Measurements from ENCODE around the gene COMMD4.

Gene COMMD4

DNA sequence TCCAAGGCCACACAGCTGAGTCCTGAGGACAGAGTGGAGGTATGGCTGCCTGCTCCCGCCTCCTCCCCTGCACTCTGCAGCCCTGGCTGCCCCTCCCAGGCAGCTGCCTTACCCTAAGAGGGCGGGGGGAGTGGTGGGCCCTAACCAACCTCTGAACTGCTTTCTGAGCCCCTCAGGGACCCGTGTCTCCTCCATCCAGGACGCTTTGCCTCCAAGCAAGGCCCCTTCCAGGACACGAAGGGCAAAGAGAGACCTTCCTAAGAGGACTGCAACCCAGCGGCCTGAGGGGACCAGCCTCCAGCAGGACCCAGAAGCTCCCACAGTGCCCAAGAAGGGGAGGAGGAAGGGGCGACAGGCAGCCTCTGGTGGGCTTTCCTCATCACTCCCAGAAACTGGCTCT is 18.6 kb downstream of the COMMD4 start:
- in situ Hi-C loops (cut with MboI; ENCODE audit: low sequenced_read_pairs), result no loop called here

DNA sequence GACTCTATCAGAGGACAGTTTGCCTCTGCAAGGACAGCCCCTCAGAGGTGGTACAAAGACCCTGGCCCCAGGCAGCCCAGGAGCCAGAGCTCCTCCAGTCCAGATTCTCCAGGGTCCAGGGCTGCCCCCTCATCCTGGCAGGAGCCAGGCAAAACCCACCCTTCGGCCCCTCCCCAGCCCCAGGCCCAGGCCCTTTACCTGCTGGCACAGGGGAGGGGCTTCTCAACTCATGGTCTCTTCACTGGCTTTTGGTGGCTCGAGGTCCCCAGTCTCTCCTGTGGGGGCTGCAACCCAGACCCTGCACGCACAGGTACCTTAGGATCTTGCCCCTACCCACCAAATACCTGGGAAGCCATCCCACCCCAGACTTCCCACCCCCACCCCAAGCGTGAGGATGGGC is 19.5 kb downstream of the COMMD4 start:
- in situ Hi-C loops (cut with MboI; ENCODE audit: low sequenced_read_pairs), result no loop called here

DNA sequence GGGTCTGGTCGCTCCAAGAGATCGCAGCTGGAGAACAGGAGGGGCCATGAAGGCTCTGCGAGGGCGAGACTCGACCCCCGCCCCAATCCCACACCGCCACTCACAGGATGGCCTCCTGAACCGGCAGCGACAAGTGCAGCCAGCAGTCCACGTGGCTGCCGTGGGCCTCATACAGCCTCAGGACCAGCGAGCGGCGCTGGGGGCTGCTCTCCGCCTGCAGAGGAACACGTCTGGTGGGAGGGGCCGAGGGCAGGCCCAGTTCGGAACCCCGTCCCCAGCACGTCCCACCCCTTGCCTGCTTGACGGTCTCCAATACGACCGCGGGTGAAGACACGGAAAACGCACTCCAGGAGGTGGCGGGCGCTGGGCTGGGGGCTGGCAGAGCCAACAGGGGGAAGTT is 20.1 kb downstream of the COMMD4 start:
- in situ Hi-C loops (cut with MboI; ENCODE audit: low sequenced_read_pairs), result no loop called here

DNA sequence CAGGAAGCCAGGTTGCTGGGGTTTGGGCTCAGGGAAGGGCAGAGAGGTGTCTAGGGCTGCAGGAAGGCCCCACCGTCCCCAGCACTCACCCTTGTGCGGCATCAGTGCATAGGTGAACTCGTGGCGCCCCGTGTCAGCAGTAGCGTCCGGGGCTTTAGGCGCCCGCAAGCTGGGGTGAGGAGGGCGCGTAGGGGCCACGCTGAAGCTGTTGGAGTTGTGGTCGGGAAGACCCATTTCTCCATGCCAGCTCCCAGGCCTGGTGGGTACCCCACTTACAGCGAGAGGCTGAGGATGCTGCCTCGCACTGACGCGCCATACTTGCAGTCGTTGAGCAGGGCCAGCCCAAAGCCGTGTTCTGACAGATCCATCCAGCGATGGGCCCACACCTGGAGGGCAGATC is 20.7 kb downstream of the COMMD4 start:
- in situ Hi-C loops (cut with MboI; ENCODE audit: low sequenced_read_pairs), result no loop called here

DNA sequence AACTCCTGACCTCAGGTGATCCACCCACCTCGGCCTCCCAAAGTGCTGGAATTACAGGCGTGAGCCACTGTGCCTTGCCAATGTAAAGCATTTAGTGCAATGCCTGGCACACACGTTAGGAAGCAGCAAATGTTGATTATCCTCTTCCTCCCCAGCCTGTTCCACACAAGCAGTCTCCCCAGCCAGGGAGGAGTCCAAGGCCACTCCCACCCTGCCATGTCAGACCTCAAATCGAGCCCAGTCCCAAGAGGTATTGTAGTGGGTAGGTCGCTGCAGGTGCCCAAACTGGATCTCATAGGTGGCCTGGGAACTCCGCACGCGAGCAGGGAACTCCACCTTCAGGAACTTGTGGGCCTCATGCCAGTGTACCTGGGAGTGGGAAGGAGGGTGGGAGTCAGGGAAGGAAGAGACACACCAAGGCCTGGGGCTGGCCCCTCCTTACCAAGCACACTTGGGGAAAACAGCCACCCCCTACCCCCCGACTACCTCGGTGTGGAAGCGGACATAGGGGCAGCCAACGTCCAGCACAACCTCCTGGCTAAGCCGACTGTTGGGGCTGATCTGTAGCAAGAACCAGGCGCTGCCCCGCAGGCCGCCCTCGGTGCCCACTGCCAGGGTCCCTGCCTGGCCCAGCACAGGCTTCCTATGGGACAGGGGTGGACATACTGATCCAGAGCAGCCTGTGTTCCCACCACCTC is 22.3 kb downstream of the COMMD4 start:
- in situ Hi-C loops (cut with MboI; ENCODE audit: low sequenced_read_pairs), result no loop called here

DNA sequence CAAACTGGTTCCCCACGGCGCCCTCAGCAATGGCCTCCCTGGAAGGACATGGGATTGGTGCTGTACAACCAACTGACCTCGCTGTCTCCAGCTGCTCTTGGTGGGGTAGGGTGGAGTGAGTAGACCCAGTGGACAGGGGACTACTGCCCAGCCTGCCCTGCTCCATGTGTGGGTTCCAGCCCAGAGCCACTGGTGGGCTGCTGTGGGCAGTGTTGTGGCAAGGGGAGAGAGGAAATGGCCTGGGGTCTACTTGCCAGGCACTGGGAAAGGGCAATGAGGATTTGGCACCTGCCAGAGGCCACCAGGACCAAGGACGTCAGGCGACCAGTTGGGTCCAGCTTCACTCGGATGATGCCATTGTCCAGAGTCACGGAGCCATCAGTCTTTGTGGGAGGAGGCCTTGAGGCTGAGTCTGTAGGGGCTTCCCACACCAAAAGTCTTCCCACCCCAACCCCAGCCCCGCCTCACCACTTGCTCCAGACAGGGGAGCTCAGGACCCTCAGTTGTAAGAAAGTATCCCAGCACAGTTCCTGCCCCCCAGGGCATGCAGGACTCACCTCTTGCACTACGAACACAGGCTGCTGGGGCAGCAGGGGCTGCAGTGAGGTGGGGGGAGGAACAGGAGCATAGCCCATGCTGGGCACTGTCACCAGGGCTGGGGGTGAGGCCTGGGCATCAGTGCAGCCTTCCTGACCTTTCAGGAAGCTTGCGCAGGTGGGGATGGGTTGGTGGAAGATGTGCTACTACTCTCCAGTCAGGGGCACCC is 23.1 kb downstream of the COMMD4 start:
- in situ Hi-C loops (cut with MboI; ENCODE audit: low sequenced_read_pairs), result no loop called here

DNA sequence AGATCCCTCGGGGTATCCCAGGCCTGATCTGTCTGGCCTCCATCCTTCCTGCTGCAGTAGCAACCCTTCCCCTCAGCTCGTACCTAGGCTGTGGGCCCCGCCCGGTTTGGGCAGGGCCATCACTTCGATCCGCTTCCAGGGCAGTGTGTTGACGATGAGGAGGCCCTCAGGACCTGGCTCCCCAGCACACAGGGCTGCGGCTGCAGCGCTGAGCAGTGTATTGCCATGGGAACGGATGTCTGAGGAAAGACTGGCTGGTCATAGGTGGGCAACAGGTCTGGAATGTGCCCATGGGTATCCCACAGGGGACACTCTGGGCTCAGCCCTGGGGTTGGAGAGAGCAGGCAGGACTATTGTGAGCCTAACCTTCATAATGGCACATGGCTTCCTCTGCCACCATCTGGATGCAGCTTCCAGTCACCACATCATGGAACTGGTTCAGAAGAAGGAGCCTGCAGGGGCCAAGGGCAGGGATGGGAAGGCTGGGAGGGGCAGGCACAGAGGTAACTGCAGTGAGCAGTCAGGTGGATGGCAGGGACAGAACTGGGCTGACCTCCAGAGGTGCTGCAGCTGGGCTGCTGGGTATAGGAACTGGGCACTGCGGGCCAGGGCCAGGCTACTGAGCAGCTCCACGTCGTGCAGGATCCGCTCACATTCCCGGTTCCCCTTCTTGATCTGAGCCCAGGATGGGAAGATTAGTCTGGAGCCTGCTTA is 23.8 kb downstream of the COMMD4 start:
- in situ Hi-C loops (cut with MboI; ENCODE audit: low sequenced_read_pairs), result no loop called here

DNA sequence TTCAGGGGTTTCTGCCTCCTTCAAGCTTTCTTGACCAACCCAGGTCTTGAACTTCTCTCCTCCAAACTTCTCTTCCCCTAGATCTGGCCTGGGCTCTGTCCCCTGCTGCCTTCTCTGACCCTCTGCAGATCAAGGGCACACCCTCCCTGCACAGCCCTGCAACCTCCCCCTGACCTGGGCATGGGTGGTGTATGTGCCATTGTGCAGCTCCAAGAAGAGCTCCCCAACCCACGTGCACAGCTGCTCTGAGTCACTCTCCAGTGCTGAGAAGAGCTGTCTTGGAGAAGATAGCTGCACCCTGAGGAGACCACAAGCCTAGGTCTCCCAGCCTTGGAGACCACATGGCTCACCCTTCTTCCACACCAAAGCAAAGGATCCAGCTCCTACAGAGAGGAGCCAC is 24.5 kb downstream of the COMMD4 start:
- in situ Hi-C loops (cut with MboI; ENCODE audit: low sequenced_read_pairs), result no loop called here

DNA sequence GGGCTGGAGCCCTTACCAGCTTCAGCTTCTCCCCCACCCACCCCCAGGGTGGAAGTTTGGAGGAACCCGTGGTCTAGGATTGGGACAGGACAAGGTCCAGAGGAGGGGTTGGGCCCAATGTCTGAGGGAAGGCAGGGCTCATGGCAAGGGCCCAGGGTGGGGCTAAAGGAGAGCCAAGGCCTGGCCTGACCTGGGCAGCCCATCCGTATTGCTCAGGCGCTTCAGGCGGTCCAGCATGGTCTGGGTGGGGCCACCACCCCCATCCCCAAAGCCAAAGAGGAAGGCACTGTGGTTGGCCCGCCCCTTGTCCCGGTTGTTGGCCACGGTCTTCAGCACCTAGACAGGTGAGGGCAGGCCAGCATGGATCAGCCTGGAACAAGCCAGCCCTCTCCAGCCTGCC is 25.0 kb downstream of the COMMD4 start:
- in situ Hi-C loops (cut with MboI; ENCODE audit: low sequenced_read_pairs), result no loop called here

DNA sequence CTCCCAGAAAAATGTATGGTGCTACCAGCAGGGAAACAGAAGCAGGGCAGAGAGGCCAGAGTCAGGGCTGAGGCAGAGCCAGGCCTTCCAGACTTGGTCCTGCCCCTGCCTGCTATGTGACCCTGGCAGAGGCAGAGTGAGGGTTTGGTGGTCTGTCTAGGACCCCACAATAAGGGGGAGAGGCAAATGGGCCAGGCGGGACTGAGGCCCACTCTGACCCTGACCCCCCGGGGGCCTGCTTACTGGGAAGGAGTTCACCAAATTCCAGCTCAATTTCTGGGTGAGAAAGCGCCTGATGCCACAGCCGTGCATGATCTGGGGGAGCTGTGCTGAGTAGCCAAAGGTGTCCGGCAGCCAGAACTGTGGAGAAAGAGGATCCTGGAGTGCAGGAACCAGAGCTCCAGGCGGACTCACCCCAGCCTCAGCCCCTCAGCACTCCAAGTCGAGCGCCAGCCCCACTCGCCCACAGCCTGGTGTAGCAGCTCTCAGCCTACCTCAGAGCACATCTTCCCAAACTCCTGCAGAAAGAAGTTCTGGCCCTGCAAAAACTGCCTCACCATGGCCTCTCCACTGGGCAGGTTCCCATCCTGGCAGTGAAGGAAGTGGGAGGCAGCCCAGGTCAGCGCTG is 25.6 kb downstream of the COMMD4 start:
- in situ Hi-C loops (cut with MboI; ENCODE audit: low sequenced_read_pairs), result no loop called here

DNA sequence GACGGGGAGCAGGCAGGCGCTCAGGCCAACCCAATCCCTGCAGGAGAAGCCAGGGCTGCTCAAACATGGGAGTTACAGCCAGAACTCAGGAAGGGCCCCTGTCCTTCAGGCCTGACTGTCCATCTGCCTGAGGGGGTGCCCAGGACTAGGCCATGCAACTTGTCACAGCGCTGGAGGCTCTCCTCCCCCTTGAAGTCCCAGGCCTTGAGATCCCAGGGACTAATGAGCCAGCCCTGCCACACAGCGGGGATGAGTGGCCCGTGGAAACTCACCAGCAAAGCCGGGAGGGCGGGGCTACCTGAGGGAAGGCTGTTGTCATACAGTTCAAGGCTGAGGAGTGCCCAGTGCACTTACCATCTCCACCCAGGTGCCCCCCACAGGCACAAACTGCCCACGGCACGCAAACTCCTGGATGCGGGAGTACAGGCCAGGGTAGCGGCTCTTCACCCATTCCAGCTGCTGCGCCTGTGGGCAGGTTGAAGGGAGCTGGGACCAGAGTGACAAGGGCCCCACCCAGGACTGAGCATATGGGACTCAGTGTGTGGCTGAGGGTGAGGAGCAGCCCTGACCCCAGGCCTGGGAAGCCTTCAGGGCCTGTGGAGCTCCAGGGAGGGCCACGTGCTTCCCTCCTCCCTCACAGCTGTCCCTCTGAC is 26.3 kb downstream of the COMMD4 start:
- in situ Hi-C loops (cut with MboI; ENCODE audit: low sequenced_read_pairs), result no loop called here

DNA sequence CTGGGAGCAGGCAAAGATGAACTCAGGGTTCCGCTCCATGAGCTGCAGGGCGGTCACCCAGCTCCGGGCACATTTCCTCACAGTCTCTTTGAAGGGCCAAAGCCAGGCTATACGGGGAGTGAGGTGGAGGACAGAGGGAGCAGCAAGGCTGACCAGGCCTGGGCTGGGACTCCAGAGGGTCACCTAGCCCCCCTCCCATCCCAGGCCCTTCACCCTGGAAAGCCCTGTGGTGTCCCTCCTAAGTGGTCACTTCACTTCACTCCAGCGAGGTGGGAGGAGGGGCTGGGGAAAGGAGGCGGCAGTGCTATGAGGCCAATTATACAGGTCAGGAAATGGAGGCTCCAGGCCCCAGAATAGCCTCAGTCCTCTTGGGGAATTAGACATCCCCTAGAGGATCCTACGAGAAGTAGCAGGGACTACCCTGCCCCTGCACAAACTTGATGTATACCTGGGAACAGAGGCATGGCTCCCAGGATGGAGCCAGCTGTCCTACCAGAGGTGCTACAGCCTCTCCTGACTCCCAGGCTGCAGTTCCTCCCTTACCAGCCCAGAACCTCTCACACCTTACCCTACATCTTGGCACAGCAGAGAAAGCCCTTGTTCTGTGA is 26.9 kb downstream of the COMMD4 start:
- in situ Hi-C loops (cut with MboI; ENCODE audit: low sequenced_read_pairs), result no loop called here

DNA sequence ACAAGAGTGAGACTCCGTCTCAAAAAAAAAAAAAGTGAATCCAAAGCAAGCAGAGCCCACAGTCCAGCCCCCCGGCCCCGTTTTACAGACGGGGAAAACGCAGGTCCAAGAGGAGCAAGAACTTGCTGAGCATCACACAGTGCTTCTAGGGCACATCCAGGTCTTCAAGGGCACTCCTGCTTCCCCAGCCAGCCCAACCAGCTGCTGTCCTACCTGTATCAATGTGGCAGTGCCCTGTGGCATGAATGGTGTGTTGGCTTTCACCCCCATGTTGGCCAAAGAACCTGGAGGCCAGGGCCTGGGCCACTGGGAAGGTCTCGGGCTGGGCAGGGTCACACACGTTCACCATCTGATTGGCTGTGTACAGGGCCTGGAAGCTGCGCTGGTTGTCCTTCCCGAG is 27.9 kb downstream of the COMMD4 start:
- in situ Hi-C loops (cut with MboI; ENCODE audit: low sequenced_read_pairs), result no loop called here

DNA sequence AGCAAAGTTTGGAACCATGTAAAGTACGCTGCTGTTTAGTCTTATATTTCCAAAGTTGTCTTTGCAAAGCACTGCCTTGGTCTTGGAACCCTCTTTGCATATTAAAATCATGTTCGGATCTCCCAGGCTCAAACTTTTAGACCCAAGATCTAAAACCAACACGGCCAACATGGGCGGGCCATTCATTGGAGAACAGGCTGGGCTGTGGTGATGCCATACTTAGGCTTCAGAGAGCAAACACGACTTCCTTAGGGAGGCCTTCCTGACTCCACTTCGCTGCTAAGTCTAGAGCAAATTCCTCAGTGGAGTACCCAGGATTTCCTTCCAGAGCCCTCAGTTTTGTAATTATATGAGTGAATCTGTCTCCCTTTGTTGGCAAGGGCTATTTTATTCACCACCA is 29.0 kb downstream of the COMMD4 start:
- in situ Hi-C loops (cut with MboI; ENCODE audit: low sequenced_read_pairs), result no loop called here

DNA sequence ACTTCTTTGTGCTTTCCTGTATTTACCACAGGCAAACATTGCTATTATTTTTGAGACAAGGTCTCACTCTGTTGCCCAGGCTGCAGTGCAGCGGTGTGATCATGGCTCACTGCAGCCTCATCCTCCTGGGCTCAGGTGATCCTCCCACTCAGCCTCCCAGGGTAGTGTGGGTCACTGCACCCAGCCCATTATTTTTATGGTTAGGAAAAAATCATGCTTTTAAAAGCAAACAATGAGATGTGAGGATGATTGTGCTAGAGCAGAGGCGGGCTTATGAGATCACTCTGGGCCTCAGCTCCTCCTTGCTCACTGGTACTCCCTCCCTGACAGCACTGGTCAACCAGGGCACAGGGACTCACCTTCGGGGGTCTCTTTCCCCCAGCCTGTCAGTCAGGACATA is 30.3 kb downstream of the COMMD4 start:
- in situ Hi-C loops (cut with MboI; ENCODE audit: low sequenced_read_pairs), result no loop called here

DNA sequence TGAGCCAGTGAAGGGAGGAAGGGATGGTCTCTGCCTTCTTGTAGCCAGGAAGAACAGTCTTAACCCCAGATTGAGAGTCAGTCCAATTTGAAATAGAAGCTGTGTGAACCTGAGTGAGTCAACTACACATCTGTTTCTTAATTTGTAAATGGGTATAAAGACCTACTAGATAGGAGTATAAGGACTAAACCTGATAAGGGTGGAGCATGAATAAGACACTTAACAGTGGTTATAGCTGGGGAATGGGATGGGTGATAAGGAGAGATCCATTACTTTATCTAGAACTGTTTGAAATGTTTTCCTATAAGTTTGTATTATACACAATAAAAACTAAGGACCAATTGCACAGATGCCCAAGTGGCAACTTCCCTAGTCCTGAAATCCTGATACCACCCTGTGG is 31.1 kb downstream of the COMMD4 start:
- in situ Hi-C loops (cut with MboI; ENCODE audit: low sequenced_read_pairs), result no loop called here

DNA sequence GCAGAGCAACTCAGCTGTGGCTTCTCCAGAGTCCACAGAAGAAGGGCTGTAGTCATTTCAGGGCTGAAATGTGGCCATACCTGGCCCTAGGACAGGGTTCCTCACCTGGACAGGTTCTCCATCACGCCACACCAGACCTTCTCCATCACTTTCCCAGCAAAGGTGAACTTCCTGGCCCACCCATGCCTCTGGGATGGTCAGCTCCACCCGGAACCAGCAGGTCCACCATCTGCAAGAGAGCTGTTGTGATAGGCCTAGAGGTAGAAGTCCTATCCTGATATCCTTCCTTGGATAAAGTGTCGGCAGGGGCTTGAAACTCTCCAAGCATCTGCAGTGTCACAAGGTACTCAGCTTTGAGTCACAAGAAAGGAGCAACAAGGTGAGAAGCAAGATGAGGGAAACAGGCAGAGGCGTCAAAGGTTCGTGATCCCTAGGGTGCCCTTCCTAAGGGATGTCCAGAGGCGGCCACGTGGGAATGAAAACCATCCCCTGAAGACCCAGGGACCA is 31.6 kb downstream of the COMMD4 start:
- in situ Hi-C loops (cut with MboI; ENCODE audit: low sequenced_read_pairs), result no loop called here

DNA sequence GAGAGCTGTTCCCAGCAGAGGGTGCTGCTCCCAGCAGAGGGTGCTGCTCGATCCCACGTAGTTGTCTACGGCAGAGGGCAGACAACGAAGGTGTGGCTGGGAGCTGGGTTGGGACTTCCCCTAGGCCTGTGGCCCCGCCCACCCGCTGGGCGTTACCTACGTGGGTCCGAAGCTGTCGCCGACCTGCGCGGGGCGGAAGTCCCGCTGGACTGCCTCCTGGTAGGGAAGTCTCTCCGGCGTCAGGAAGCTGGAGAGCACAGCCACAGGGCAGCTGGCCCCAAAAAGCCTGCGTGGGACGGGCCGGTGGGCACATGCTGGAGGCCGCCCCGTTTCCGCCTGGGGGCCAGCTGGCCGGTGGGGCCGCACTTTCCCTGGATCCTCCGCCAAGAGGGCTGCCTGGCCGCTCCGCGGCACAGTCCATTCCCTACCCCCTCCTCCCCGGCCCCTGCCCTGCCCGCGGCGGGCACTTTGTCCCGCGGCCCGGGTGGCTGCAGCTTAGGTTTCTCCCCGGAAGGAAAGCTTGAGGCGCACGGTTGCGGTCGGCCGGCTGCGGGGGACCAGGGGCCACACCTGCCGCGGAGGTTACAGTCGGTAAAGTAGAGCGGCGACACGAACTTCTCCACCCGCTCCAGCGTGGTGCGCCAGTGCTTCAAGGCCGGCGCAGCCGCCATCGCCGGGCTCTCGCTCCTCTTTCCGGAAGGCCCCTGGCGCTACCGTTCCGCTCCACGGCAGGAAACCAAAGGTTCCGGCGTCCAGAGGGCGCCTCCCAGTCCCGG is 32.2 kb downstream of the COMMD4 start, which contains the start of gene MAN2C1:
TSS of gene MAN2C1 (minus strand) at position 695 of the 776 bp plus-strand sequence. CDS start at position 671, 24 bp downstream.
- in situ Hi-C loops (cut with MboI; ENCODE audit: low sequenced_read_pairs), result no loop called here

DNA sequence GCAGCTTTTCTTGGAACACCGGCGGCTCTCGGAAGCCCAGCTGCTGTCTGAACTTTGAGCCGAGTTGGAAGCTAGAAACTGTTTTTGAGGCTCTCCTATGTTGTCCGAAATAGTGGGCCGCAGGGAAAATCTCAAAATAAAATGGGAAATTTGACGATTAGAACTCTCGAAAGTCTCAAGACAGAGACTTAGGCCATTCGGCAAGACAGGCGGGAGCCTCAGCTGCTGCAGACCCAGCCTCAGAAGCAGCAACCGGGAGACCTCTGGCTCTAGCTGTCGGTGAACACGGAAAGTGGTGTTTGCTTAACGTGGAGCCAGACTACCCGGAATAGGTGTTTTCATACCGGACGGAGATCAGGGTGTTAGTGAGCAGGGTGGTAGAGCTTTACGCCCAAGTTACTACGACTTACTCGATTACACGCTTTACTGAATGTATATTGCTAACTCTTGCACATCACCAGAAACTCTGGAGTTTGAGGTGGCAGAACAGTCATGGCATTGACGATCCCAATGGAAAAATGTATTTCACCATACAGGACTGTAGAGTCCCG is 32.9 kb downstream of the COMMD4 start:
- in situ Hi-C loops (cut with MboI; ENCODE audit: low sequenced_read_pairs), result no loop called here

Data from HL-60/S4 treated with phorbol 12-myristate 13-acetate at 8.2 ng/mL for 4 days and 3 days (cell line).